NCI-H446 treated with DMSO at 0.1 percent for 48 hours (cell line): ENCODE measurements around the gene VPS26B.

Experiments used
- DNase-seq: peaks from one replicate; lab custom pipeline; 2025; lab: John Stamatoyannopoulos, UW

VPS26B gene

GRCh38 chr11:134257101-134257500 lies 32.6 kb downstream of the VPS26B start:
- DNase-seq = no peak

GRCh38 chr11:134258577-134258976 lies 34.1 kb downstream of the VPS26B start:
- DNase-seq = no peak

- no peak for DNase-seq
Observed at GRCh38 chr11:134260503-134260902, 36.0 kb downstream of the VPS26B start.

GRCh38 chr11:134260983-134261382 lies 36.5 kb downstream of the VPS26B start:
- no peak for DNase-seq

- DNase-seq = no peak
Observed at GRCh38 chr11:134261626-134262488, 37.4 kb downstream of the VPS26B start.

GRCh38 chr11:134264966-134265764 lies 40.7 kb downstream of the VPS26B start:
- DNase-seq = no peak

GRCh38 chr11:134266440-134266839 lies 42.0 kb downstream of the VPS26B start:
- DNase-seq = no peak

GRCh38 chr11:134266841-134267251 lies 42.4 kb downstream of the VPS26B start:
- DNase-seq = no peak

GRCh38 chr11:134267461-134267860 lies 43.0 kb downstream of the VPS26B start:
- DNase-seq = no peak

GRCh38 chr11:134267966-134268365 lies 43.5 kb downstream of the VPS26B start:
- DNase-seq = no peak

- no peak for DNase-seq
Observed at GRCh38 chr11:134270250-134270714, 45.8 kb downstream of the VPS26B start.

GRCh38 chr11:134271978-134272377 lies 47.5 kb downstream of the VPS26B start:
- DNase-seq = no peak

- no peak for DNase-seq
Observed at GRCh38 chr11:134272381-134273316, 48.2 kb downstream of the VPS26B start.

- no peak for DNase-seq
Observed at GRCh38 chr11:134273317-134273712, 48.8 kb downstream of the VPS26B start.

GRCh38 chr11:134275188-134275533 lies 50.7 kb downstream of the VPS26B start:
- no peak for DNase-seq

- no peak for DNase-seq
Observed at GRCh38 chr11:134275534-134276395, 51.3 kb downstream of the VPS26B start, which contains the start of gene GLB1L3. TSS of gene GLB1L3 (plus strand) at chr11:134276379. CDS start at chr11:134276741, 362 bp downstream.

GRCh38 chr11:134276396-134277182 lies 52.1 kb downstream of the VPS26B start:
- DNase-seq = no peak

- DNase-seq = no peak
Observed at GRCh38 chr11:134277183-134278001, 52.9 kb downstream of the VPS26B start.

- no peak for DNase-seq
Observed at GRCh38 chr11:134278356-134278755, 53.9 kb downstream of the VPS26B start.
